ENCODE results near the gene EMSY.

The EMSY gene

GRCh38 chr11:76564364-76564763 is 119.5 kb downstream of the EMSY start:
- Histone ChIP-seq H3K4me3 (ENCODE audit: low read depth, low read length) (no peak overlapping the region), H2BK120ac (ENCODE audit: insufficient read depth, low read length, poor library complexity) (no peak overlapping the region), H3K27me3 (ENCODE audit: insufficient read depth, low read length) (no peaks in the 10 kb centered on the region), H3K18ac (ENCODE audit: low read length) (no peak overlapping the region), H3K4me2 (ENCODE audit: low read length) (no peak overlapping the region), H2BK5ac (ENCODE audit: low read depth, low read length, poor library complexity) (no peak overlapping the region), H3K23ac (ENCODE audit: low read length) (no peak overlapping the region), H3K4ac (ENCODE audit: low read depth, low read length) (no peak overlapping the region), H3K27ac (ENCODE audit: low read depth, low read length) (no peak overlapping the region), H3K79me2 (ENCODE audit: control insufficient read depth, insufficient read depth, low read length, poor library complexity) (no peaks in the 10 kb centered on the region), H2BK12ac (ENCODE audit: low read length) (no peak overlapping the region), H3K4me1 (ENCODE audit: control insufficient read depth in 1 of 2, insufficient read depth in 2 of 2, low read length in 2 of 2) (no peaks in the 10 kb centered on the region), H3K79me1 (ENCODE audit: low read length) (no peaks in the 10 kb centered on the region), H2AFZ (ENCODE audit: insufficient read depth, low read length, poor library complexity) (no peak overlapping the region), H3K14ac (ENCODE audit: low read length) (no peak overlapping the region), H4K91ac (ENCODE audit: low read depth, low read length) (no peak overlapping the region), H2AK5ac (ENCODE audit: low read length) (no peak overlapping the region), H3K9ac (ENCODE audit: low read length) (no peak overlapping the region), H3K36me3 (ENCODE audit: control insufficient read depth in 1 of 2, insufficient read depth in 2 of 2, low read length in 2 of 2) (no peaks in the 10 kb centered on the region), H4K12ac (ENCODE audit: low read depth, low read length) (no peak overlapping the region), H3K9me3 (ENCODE audit: insufficient read depth, low read depth, low read length) (no peaks in the 10 kb centered on the region), H4K8ac (ENCODE audit: low read depth, low read length) (no peak overlapping the region)
- DNase-seq, result no peak
- no CpG with 5 or more reads among the region's 3 CpGs for WGBS (ENCODE audit: extremely low coverage, insufficient coverage, insufficient read length)

DNA sequence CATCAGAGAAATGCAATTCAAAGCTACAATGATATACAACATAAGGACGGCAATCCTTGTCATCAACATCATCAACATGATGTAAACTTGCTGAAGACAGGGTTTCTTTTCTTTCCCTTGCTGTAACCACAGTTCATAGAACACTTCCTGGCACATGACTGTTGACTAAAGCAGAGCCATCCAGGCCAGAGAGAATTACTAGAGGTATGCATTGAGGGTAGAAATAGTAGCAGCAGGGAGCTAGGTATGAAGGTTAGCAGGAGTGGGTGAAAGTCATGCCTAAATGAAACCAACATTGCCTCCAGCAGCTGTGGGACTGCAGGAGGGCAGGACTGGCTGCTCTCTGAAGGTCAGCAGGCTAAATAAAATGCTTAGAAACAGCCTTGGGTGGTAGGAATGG is 122.0 kb downstream of the EMSY start:
- H2BK12ac ChIP-seq (ENCODE audit: low read length), result no peak overlapping the region
- no peaks in the 10 kb centered on the region for H3K4me1 ChIP-seq (ENCODE audit: control insufficient read depth in 1 of 2, insufficient read depth in 2 of 2, low read length in 2 of 2)
- no peak overlapping the region for H4K8ac ChIP-seq (ENCODE audit: low read depth, low read length)
- no peak overlapping the region for H3K23ac ChIP-seq (ENCODE audit: low read length)
- no peak overlapping the region for H3K4me3 ChIP-seq (ENCODE audit: low read depth, low read length)
- no peaks in the 10 kb centered on the region for H3K27me3 ChIP-seq (ENCODE audit: insufficient read depth, low read length)
- H3K4ac ChIP-seq (ENCODE audit: low read depth, low read length), result no peak overlapping the region
- H3K79me1 ChIP-seq (ENCODE audit: low read length), result no peaks in the 10 kb centered on the region
- no peak overlapping the region for H2AK5ac ChIP-seq (ENCODE audit: low read length)
- no peak overlapping the region for H3K14ac ChIP-seq (ENCODE audit: low read length)
- no peak overlapping the region for H3K4me2 ChIP-seq (ENCODE audit: low read length)
- no peak overlapping the region for H3K18ac ChIP-seq (ENCODE audit: low read length)
- peak; percentile 17 to 51 for DNase-seq
- no peak overlapping the region for H4K12ac ChIP-seq (ENCODE audit: low read depth, low read length)
- H3K36me3 ChIP-seq (ENCODE audit: control insufficient read depth in 1 of 2, insufficient read depth in 2 of 2, low read length in 2 of 2), result no peaks in the 10 kb centered on the region
- H3K27ac ChIP-seq (ENCODE audit: low read depth, low read length), result no peak overlapping the region
- WGBS (ENCODE audit: extremely low coverage, insufficient coverage, insufficient read length), result no CpG with 5 or more reads among the region's 1 CpG
- no peak overlapping the region for H2AFZ ChIP-seq (ENCODE audit: insufficient read depth, low read length, poor library complexity)
- H3K9ac ChIP-seq (ENCODE audit: low read length), result no peak overlapping the region
- H2BK120ac ChIP-seq (ENCODE audit: insufficient read depth, low read length, poor library complexity), result no peak overlapping the region
- H3K79me2 ChIP-seq (ENCODE audit: control insufficient read depth, insufficient read depth, low read length, poor library complexity), result no peaks in the 10 kb centered on the region
- no peak overlapping the region for H4K91ac ChIP-seq (ENCODE audit: low read depth, low read length)
- no peaks in the 10 kb centered on the region for H3K9me3 ChIP-seq (ENCODE audit: insufficient read depth, low read depth, low read length)
- H2BK5ac ChIP-seq (ENCODE audit: low read depth, low read length, poor library complexity), result no peak overlapping the region

GRCh38 chr11:76567261-76567660 is 122.4 kb downstream of the EMSY start:
- no peaks in the 10 kb centered on the region for H3K36me3 ChIP-seq (ENCODE audit: control insufficient read depth in 1 of 2, insufficient read depth in 2 of 2, low read length in 2 of 2)
- peak overlapping the region; percentile 45 for H2AFZ ChIP-seq (ENCODE audit: insufficient read depth, low read length, poor library complexity)
- no peak overlapping the region for H2BK120ac ChIP-seq (ENCODE audit: insufficient read depth, low read length, poor library complexity)
- no peaks in the 10 kb centered on the region for H3K9me3 ChIP-seq (ENCODE audit: insufficient read depth, low read depth, low read length)
- H2AK5ac ChIP-seq (ENCODE audit: low read length), result no peak overlapping the region
- H3K4me2 ChIP-seq (ENCODE audit: low read length), result no peak overlapping the region
- no peak overlapping the region for H3K23ac ChIP-seq (ENCODE audit: low read length)
- no peak overlapping the region for H3K4ac ChIP-seq (ENCODE audit: low read depth, low read length)
- H4K91ac ChIP-seq (ENCODE audit: low read depth, low read length), result no peak overlapping the region
- no peak overlapping the region for H3K4me3 ChIP-seq (ENCODE audit: low read depth, low read length)
- H3K18ac ChIP-seq (ENCODE audit: low read length), result no peak overlapping the region
- H3K27me3 ChIP-seq (ENCODE audit: insufficient read depth, low read length), result no peaks in the 10 kb centered on the region
- peaks cover 2% of the 10 kb centered on the region for H3K79me1 ChIP-seq (ENCODE audit: low read length)
- H3K27ac ChIP-seq (ENCODE audit: low read depth, low read length), result no peak overlapping the region
- no peak overlapping the region for H2BK12ac ChIP-seq (ENCODE audit: low read length)
- no peaks in the 10 kb centered on the region for H3K79me2 ChIP-seq (ENCODE audit: control insufficient read depth, insufficient read depth, low read length, poor library complexity)
- H4K8ac ChIP-seq (ENCODE audit: low read depth, low read length), result no peak overlapping the region
- H3K9ac ChIP-seq (ENCODE audit: low read length), result no peak overlapping the region
- DNase-seq, result peak in 1 of 2 donors; percentile 8
- no peak overlapping the region for H4K12ac ChIP-seq (ENCODE audit: low read depth, low read length)
- no CpG with 5 or more reads among the region's 3 CpGs for WGBS (ENCODE audit: extremely low coverage, insufficient coverage, insufficient read length)
- no peak overlapping the region for H2BK5ac ChIP-seq (ENCODE audit: low read depth, low read length, poor library complexity)
- no peak overlapping the region for H3K14ac ChIP-seq (ENCODE audit: low read length)
- no peaks in the 10 kb centered on the region for H3K4me1 ChIP-seq (ENCODE audit: control insufficient read depth in 1 of 2, insufficient read depth in 2 of 2, low read length in 2 of 2)

DNA sequence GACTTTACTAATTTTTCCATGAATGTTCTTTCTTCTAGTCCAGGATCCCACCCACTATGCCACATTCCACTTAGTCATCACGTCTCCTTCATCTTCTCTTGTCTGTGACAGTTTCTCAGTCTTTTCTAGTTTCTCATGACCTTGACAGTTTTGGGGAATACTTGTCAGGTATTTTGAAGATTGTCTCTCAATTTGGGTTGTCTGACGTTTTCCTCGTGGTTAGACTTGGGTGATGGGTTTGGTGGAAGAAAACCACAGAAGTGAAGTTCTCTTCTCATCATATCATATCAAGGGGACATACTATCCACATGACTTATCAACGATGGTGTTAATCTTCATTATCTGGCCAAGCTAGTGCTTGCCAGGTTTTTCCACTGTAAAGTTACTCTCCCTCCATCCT is 123.3 kb downstream of the EMSY start:
- no peak overlapping the region for H3K4me3 ChIP-seq (ENCODE audit: low read depth, low read length)
- H3K27me3 ChIP-seq (ENCODE audit: insufficient read depth, low read length), result no peaks in the 10 kb centered on the region
- H2AFZ ChIP-seq (ENCODE audit: insufficient read depth, low read length, poor library complexity), result no peak overlapping the region
- no peak overlapping the region for H3K14ac ChIP-seq (ENCODE audit: low read length)
- WGBS (ENCODE audit: extremely low coverage, insufficient coverage, insufficient read length), result no CpG with 5 or more reads among the region's 4 CpGs
- H4K91ac ChIP-seq (ENCODE audit: low read depth, low read length), result no peak overlapping the region
- no peaks in the 10 kb centered on the region for H3K36me3 ChIP-seq (ENCODE audit: control insufficient read depth in 1 of 2, insufficient read depth in 2 of 2, low read length in 2 of 2)
- no peak overlapping the region for H2BK12ac ChIP-seq (ENCODE audit: low read length)
- no peak overlapping the region for H2BK5ac ChIP-seq (ENCODE audit: low read depth, low read length, poor library complexity)
- no peak overlapping the region for H3K27ac ChIP-seq (ENCODE audit: low read depth, low read length)
- no peak overlapping the region for H3K23ac ChIP-seq (ENCODE audit: low read length)
- H4K8ac ChIP-seq (ENCODE audit: low read depth, low read length), result no peak overlapping the region
- H4K12ac ChIP-seq (ENCODE audit: low read depth, low read length), result no peak overlapping the region
- H3K4me2 ChIP-seq (ENCODE audit: low read length), result no peak overlapping the region
- no peaks in the 10 kb centered on the region for H3K79me2 ChIP-seq (ENCODE audit: control insufficient read depth, insufficient read depth, low read length, poor library complexity)
- H3K4me1 ChIP-seq (ENCODE audit: control insufficient read depth in 1 of 2, insufficient read depth in 2 of 2, low read length in 2 of 2), result peaks cover 0 to 2% of the 10 kb centered on the region in 2 experiments
- no peak overlapping the region for H2AK5ac ChIP-seq (ENCODE audit: low read length)
- no peak overlapping the region for H3K18ac ChIP-seq (ENCODE audit: low read length)
- H3K79me1 ChIP-seq (ENCODE audit: low read length), result peaks cover 6% of the 10 kb centered on the region
- H3K9me3 ChIP-seq (ENCODE audit: insufficient read depth, low read depth, low read length), result no peaks in the 10 kb centered on the region
- H3K4ac ChIP-seq (ENCODE audit: low read depth, low read length), result no peak overlapping the region
- no peak for DNase-seq
- H2BK120ac ChIP-seq (ENCODE audit: insufficient read depth, low read length, poor library complexity), result no peak overlapping the region
- no peak overlapping the region for H3K9ac ChIP-seq (ENCODE audit: low read length)
